ENCODE data around the gene MYO18B.

The MYO18B gene

GRCh38 chr22:25950111-25950510, 208.1 kb downstream of the MYO18B start:
- no peak for TF ChIP-seq MYC (IDR thresholded peaks at IDR 0.05; ENCODE audit: low read depth, low read length)
- no peak for TF ChIP-seq CTCF (IDR thresholded peaks at IDR 0.05; ENCODE audit: low read depth, low read length)
- TF ChIP-seq POLR2A (IDR thresholded peaks at IDR 0.05; ENCODE audit: extremely low read depth, insufficient read length), result no peak
- TF ChIP-seq MAX (IDR thresholded peaks at IDR 0.05; ENCODE audit: low read depth, low read length), result no peak

DNA sequence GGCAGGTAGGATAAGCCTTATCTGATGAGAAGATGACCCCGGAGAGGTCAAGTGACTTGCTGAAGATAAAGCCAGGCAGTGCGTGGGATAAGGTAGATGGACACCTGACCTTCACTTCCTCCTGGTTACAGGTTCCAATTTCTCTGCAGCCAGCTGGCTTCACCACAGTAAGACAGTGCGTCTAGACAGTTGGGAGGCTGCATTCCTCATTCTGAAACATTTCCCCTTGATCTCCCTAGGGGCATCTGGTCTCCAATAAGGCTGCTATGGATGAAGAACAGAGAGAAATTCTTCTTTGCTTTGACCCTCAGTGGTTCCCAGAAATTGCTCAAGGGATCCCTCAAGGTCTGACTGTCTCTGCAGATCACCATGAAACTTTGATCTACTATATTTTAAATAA, 211.3 kb downstream of the MYO18B start:
- no peak overlapping the region for H3K4me3 ChIP-seq (ENCODE audit: low read depth, low read length)
- DNase-seq (ENCODE audit: low read depth), result no peak
- TF ChIP-seq MYC (IDR thresholded peaks at IDR 0.05; ENCODE audit: low read depth, low read length), result no peak

More at GRCh38 chr22:25950111-25950510, 208.1 kb downstream of the MYO18B start:
- H3K4me3 ChIP-seq (ENCODE audit: low read depth, low read length), result no peak overlapping the region
- no peak for DNase-seq (ENCODE audit: low read depth)

DNA sequence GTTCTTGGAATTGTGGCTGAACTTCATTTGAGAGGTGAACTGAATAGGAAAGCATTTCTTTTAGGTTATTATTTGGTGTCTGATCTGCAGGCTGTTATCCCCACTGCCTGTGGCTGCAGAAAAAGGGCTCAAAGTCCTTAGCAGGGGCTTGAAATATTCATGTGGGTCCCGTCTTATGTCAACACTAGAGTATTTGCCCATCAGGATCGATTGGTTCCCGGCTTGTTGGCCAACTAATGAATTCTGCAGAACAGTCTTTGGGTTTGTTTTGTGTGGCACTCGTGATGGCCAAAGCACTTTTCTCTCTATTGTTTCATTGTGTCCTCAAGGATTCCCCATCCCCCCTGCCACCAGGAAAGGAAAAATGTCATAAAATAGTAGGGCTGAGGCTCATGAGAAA, 211.9 kb downstream of the MYO18B start:
- DNase-seq (ENCODE audit: low read depth), result no peak
- TF ChIP-seq POLR2A (IDR thresholded peaks at IDR 0.05; ENCODE audit: extremely low read depth, insufficient read length) (no peak), CTCF (IDR thresholded peaks at IDR 0.05; ENCODE audit: low read depth, low read length) (no peak), MYC (IDR thresholded peaks at IDR 0.05; ENCODE audit: low read depth, low read length) (no peak), MAX (IDR thresholded peaks at IDR 0.05; ENCODE audit: low read depth, low read length) (no peak)
- H3K4me3 ChIP-seq (ENCODE audit: low read depth, low read length), result no peak overlapping the region

GRCh38 chr22:25955323-25955722, 213.3 kb downstream of the MYO18B start:
- TF ChIP-seq MAX (IDR thresholded peaks at IDR 0.05; ENCODE audit: low read depth, low read length), result no peak
- no peak for TF ChIP-seq CTCF (IDR thresholded peaks at IDR 0.05; ENCODE audit: low read depth, low read length)
- no peak for TF ChIP-seq MYC (IDR thresholded peaks at IDR 0.05; ENCODE audit: low read depth, low read length)
- TF ChIP-seq POLR2A (IDR thresholded peaks at IDR 0.05; ENCODE audit: extremely low read depth, insufficient read length), result no peak
- DNase-seq (ENCODE audit: low read depth), result no peak
- H3K4me3 ChIP-seq (ENCODE audit: low read depth, low read length), result no peak overlapping the region

DNA sequence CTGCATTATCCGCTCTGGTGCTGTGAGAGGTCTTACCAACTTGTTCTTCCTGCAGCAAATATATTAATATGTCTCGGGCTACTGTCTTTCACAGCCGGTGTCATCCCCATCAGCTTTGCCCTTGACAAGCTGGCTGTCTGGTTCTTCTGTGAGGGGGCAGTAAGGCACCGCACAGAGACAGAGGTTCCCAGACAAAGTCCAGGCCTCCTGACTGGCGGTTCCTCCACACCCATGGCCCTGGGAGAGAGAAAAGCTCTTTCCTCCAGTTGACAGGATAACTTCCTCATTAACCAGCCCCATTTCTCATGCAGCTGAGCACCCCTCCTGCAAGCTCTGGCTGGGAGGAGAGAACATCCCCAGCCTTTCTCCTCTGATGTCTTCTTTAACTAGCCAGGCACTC, 214.8 kb downstream of the MYO18B start:
- TF ChIP-seq MAX (IDR thresholded peaks at IDR 0.05; ENCODE audit: low read depth, low read length) (no peak), MYC (IDR thresholded peaks at IDR 0.05; ENCODE audit: low read depth, low read length) (no peak), CTCF (IDR thresholded peaks at IDR 0.05; ENCODE audit: low read depth, low read length) (no peak), POLR2A (IDR thresholded peaks at IDR 0.05; ENCODE audit: extremely low read depth, insufficient read length) (no peak)
- no peak overlapping the region for H3K4me3 ChIP-seq (ENCODE audit: low read depth, low read length)
- DNase-seq (ENCODE audit: low read depth), result no peak

DNA sequence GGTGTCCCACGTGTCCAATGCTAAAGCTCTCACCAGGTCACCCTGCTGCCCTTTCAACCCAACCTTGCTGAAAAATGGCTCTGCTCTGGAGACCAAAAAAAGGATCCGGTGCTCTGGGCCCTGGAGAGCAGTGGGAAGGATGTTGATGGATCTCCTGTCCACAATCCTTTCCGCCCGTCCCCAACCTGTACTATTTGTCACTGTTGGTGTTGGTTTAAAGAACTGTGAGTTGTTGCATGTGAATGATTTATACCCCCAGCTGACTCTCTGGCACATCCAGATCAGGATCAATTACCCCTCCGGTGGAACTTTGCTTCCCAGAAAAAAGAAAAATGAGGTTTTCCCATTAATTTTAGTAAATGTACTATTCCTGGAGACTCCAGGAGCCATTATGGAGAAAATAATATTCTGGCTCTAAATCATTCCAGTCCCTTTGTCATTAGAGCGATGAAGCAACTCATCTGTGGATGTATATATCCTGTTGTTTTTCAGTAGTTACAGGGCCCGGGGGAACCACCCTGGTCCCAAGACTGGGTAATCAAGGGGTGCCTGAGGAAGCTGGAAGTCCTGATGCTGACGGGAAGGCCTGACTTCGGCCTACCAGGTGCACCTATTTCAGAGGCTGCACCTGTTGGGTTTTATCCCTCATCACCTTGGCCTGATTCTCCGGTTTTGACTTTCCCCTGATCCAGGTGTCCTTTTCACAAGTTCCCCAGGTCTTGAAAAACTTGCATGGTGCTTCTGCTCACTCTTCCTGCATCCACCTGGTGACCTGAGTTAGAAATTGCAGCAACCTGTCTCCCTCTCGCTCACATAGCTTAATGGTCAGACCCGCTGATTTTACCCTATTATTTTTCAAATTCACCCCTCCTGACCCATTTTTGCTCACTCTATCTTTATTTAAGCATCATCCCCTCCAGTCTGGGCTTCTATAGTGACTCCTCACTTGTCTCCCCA, 218.1 kb downstream of the MYO18B start:
- TF ChIP-seq POLR2A (IDR thresholded peaks at IDR 0.05; ENCODE audit: extremely low read depth, insufficient read length) (no peak), MAX (IDR thresholded peaks at IDR 0.05; ENCODE audit: low read depth, low read length) (no peak), MYC (IDR thresholded peaks at IDR 0.05; ENCODE audit: low read depth, low read length) (no peak), CTCF (IDR thresholded peaks at IDR 0.05; ENCODE audit: low read depth, low read length) (no peak)
- no peak for DNase-seq (ENCODE audit: low read depth)
- no peak overlapping the region for H3K4me3 ChIP-seq (ENCODE audit: low read depth, low read length)

Measured in NB4 (cell line).